Glutamatergic neuron (in vitro differentiated cells): ENCODE data around the gene LHFPL3. TPM values are rescaled to one million over a fixed set of nuclear protein-coding genes. Genes with fewer than 3 reads are reported as not detected.

Source experiments
- DNase-seq: peaks from one replicate; pipeline ENCODE4 v3.0.0; 2022
- H3K27ac Mint-ChIP-seq: one replicate; pipeline ENCODE4 v1.8.0; 2020; ENCODE audit warnings: mild to moderate bottlenecking, mixed read lengths, inconsistent platforms; ENCODE audit not compliant: unreplicated experiment
- H3K27me3 Mint-ChIP-seq: one replicate; pipeline ENCODE4 v1.8.0; 2020; ENCODE audit warnings: mild to moderate bottlenecking, moderate library complexity, mixed read lengths, inconsistent platforms; ENCODE audit not compliant: unreplicated experiment
- H3K36me3 Mint-ChIP-seq: one replicate; pipeline ENCODE4 v1.8.0; 2020; ENCODE audit warnings: mild to moderate bottlenecking, mixed read lengths, inconsistent platforms; ENCODE audit not compliant: unreplicated experiment
- H3K4me1 Mint-ChIP-seq: one replicate; pipeline ENCODE4 v1.8.0; 2020; ENCODE audit warnings: mild to moderate bottlenecking, low read depth, mixed read lengths, inconsistent platforms; ENCODE audit not compliant: unreplicated experiment
- H3K4me3 Mint-ChIP-seq: one replicate; pipeline ENCODE4 v1.8.0; 2020; ENCODE audit warnings: mild to moderate bottlenecking, mixed read lengths, inconsistent platforms; ENCODE audit not compliant: unreplicated experiment
- H3K9me3 Mint-ChIP-seq: one replicate; pipeline ENCODE4 v1.8.0; 2020; ENCODE audit warnings: mild to moderate bottlenecking, moderate library complexity, mixed read lengths, inconsistent platforms; ENCODE audit not compliant: unreplicated experiment
- CTCF ChIP-seq: fragments of 200-600 bp; sonication (generic); IDR thresholded peaks from one replicate; pipeline ENCODE4 v1.5.0; 2021; ENCODE audit not compliant: partially characterized antibody, unreplicated experiment
- total RNA-seq: library from RNA; stranded (reverse); fragmentation: NEBNext Ultra II Directional; extraction: Animal tissue kit (Norgen Biotek cat#: 25700); gene quantifications from one replicate; pipeline ENCODE4 v1.2.1, GENCODE V29; 2021; ENCODE audit not compliant: unreplicated experiment

LHFPL3 gene
- total RNA-seq, 1 donor from 2014 or later: not detected

GRCh38 chr7:104846731-104847130, 518.3 kb downstream of the LHFPL3 start:
- no peak overlapping the region for H3K27ac Mint-ChIP-seq
- no peaks in the 10 kb centered on the region for H3K27me3 Mint-ChIP-seq
- TF ChIP-seq CTCF: no peak

GRCh38 chr7:104848138-104848990, 520.0 kb downstream of the LHFPL3 start:
- Mint-ChIP-seq H3K9me3 (peaks cover 3% of the 10 kb centered on the region), H3K36me3 (peaks cover 6% of the 10 kb centered on the region), H3K27ac (no peak overlapping the region), H3K27me3 (peaks cover 2% of the 10 kb centered on the region), H3K4me3 (no peak overlapping the region), H3K4me1 (no peaks in the 10 kb centered on the region)
- TF ChIP-seq CTCF: peak; percentile 94
- peak; percentile 78 for DNase-seq

More at GRCh38 chr7:104846731-104847130, 518.3 kb downstream of the LHFPL3 start:
- DNase-seq: no peak
- Mint-ChIP-seq H3K9me3 (peaks cover 2% of the 10 kb centered on the region), H3K36me3 (peaks cover 6% of the 10 kb centered on the region), H3K4me3 (no peak overlapping the region), H3K4me1 (no peaks in the 10 kb centered on the region)

GRCh38 chr7:104850374-104850773, 522.0 kb downstream of the LHFPL3 start:
- no peak for DNase-seq
- H3K27me3 Mint-ChIP-seq: peaks cover 2% of the 10 kb centered on the region
- no peak overlapping the region for H3K4me3 Mint-ChIP-seq
- H3K4me1 Mint-ChIP-seq: no peaks in the 10 kb centered on the region
- H3K27ac Mint-ChIP-seq: no peak overlapping the region
- TF ChIP-seq CTCF: no peak
- H3K9me3 Mint-ChIP-seq: peaks cover 1% of the 10 kb centered on the region
- no peaks in the 10 kb centered on the region for H3K36me3 Mint-ChIP-seq

- Mint-ChIP-seq H3K27me3 (peaks cover 2% of the 10 kb centered on the region), H3K4me1 (peaks cover 2% of the 10 kb centered on the region), H3K36me3 (no peaks in the 10 kb centered on the region), H3K27ac (no peak overlapping the region), H3K4me3 (no peak overlapping the region), H3K9me3 (peaks cover 1% of the 10 kb centered on the region)
- TF ChIP-seq CTCF: no peak
- no peak for DNase-seq
Observed at GRCh38 chr7:104851268-104851667, 522.9 kb downstream of the LHFPL3 start.

GRCh38 chr7:104852386-104852785, 524.0 kb downstream of the LHFPL3 start:
- Mint-ChIP-seq H3K4me3 (no peak overlapping the region), H3K9me3 (peaks cover 1% of the 10 kb centered on the region), H3K4me1 (peaks cover 2% of the 10 kb centered on the region), H3K36me3 (no peaks in the 10 kb centered on the region), H3K27ac (no peak overlapping the region), H3K27me3 (peaks cover 2% of the 10 kb centered on the region)
- DNase-seq: no peak
- TF ChIP-seq CTCF: no peak
